GM19438 (cell line): ENCODE results near the gene SIX1.
A peak's percentile ranks its signal among the peaks of the same experiment; 100 is the strongest.

Source experiments
- ATAC-seq: cut with Tn5 transposase; IDR thresholded peaks from one replicate; pipeline ENCODE4 v1.9.1; 2021; ENCODE audit warnings: low read depth; ENCODE audit not compliant: unreplicated experiment

Gene SIX1

GRCh38 chr14:60643463-60644314 is 5.6 kb downstream of the SIX1 start:
- no peak for ATAC-seq

DNA sequence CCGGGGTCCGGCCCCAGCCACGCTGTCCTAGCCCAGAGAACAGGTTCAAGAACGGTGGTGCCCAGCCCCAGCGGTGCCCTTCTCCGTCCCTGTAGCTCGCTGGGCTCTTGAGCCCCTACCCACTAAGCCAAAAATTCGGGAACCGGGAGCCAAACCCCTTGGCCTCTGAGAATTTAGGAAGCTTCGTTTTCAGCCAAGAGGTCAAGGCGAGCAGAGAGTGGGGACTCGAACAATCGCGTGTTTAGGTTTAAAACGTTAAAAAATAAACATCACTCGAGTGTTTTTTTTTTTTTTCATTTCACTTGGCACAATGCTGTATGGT is 6.2 kb downstream of the SIX1 start:
- no peak for ATAC-seq

- no peak for ATAC-seq
Measured at GRCh38 chr14:60642270-60643140, 6.8 kb downstream of the SIX1 start.

- ATAC-seq: no peak
Measured at GRCh38 chr14:60641742-60642269, 7.5 kb downstream of the SIX1 start.

GRCh38 chr14:60640859-60641741 is 8.2 kb downstream of the SIX1 start:
- ATAC-seq: no peak

DNA sequence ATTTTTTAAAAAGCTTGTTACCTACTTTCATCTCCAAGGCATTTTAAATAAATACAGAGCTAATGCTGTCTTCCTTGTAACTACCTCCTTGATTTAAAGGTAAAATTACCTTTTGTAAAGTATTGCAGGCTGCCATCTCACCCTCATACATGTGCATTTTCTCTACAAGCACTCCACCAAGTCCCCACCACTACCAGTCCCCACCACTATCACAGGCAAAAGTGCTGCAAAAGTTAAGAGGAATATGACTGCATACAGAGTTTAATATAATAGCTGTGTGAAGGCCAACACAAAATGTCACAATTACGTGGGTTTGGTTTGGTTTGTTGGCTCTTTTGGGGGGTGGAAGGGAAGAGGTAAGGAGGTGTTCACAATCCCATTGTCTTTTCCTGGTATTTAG is 9.6 kb downstream of the SIX1 start:
- ATAC-seq: no peak

GRCh38 chr14:60637479-60638315 is 11.6 kb downstream of the SIX1 start:
- ATAC-seq: no peak

GRCh38 chr14:60636879-60637478 is 12.3 kb downstream of the SIX1 start:
- ATAC-seq: no peak

GRCh38 chr14:60634153-60634552 is 15.1 kb downstream of the SIX1 start:
- ATAC-seq: no peak

DNA sequence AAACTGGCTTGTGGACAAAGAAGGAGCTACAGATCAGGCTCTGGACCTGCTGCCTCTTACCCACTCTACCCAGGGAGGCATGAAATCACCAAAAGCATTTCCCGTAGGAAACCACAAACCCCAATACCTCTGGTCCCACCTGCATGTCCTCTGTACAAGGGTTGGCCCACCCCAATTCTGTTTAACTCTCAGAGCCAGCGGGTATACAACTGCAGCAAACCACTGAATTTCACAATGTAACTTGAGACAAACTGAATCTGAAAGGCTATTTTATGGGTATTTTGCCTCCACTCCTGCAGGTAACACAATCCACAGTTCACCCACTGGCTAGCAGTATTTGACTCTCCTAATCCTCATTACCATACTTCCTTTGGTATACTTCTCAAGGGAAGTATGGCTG is 16.5 kb downstream of the SIX1 start:
- ATAC-seq: peak; percentile 89

DNA sequence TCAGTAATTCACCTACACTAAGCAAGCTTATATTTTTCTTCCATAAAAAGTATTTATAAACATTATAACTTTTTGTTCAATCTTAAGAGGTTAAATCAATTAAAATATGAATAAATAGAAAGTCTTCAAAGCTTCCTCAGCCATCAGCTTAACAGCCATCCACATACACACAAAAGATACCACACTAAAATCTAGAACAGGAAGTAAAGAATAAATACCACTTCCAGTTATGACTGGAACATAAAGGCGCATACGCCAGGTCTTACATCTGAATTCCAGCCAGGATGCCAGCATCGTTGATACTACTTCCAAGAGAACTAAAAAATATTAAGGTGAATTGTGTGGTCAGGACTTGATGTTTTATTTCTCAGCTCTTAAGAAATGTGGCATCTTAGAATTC is 17.0 kb downstream of the SIX1 start:
- peak; percentile 71 for ATAC-seq

GRCh38 chr14:60631842-60632241 is 17.4 kb downstream of the SIX1 start:
- ATAC-seq: no peak

- no peak for ATAC-seq
Measured at GRCh38 chr14:60630129-60630528, 19.1 kb downstream of the SIX1 start.

- no peak for ATAC-seq
Measured at GRCh38 chr14:60628892-60629291, 20.4 kb downstream of the SIX1 start.

- no peak for ATAC-seq
Measured at GRCh38 chr14:60622917-60623257, 26.4 kb downstream of the SIX1 start.

- no peak for ATAC-seq
Measured at GRCh38 chr14:60622210-60622916, 26.9 kb downstream of the SIX1 start.

GRCh38 chr14:60621386-60621785 is 27.9 kb downstream of the SIX1 start:
- no peak for ATAC-seq

DNA sequence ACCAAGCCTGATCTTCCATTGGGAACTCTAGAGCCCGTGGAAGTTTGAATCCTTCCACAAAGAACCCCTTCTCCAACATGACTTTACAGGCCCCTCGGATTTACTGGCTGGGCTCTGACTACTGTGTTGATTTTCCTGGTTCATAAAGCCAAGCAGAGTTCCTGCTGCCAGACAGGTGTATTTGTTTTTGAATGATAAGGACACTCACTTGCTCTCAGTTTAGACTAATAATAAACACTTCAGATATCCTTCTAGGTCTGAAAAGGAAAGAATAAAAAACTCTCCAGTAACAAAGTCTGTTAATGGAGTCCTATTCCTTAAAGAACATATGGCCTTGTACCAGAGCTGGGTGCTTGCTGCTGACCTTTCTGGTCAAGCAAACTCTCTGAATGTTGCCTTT is 31.0 kb downstream of the SIX1 start:
- no peak for ATAC-seq

DNA sequence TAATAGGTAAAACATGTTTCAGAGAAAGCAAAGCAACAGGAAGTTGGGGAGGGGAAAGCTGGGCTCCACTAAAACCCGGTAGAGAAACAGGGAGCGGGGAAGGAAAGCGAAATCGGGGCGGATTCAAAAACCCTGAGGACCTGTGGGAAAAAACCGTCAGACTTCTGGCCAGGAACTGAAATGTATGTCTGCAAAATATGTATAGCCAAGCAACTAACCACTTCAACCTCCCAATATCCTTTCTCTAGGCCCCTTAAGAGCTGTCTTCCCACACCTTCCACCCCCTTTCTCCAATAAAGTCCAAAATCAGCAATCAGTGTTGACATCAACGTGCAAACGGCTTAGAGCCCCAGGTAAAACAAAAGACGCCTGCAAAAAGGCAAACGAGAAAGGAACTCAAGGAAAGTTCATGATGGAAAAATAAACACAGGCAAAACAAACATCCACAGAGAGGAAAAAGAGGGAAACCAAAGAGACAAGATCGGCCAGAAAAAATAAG is 32.8 kb downstream of the SIX1 start:
- ATAC-seq: no peak
